T-helper 2 cell treated with Interferon-gamma antibody and Interleukin-4, amounts not matched to agents 5 μg/mL and 100 μg/mL, for 36 hours (primary cell): Measurements from ENCODE around the gene TFR2.
A peak's percentile ranks its signal among the peaks of the same experiment; 100 is the strongest.

Experiments used
- DNase-seq: peaks from one replicate; pipeline ENCODE4 v3.0.0; 2021; ENCODE audit warnings: low spot score
- H3K27ac Mint-ChIP-seq: one replicate; pipeline ENCODE4 v1.8.0; 2021; ENCODE audit warnings: mild to moderate bottlenecking, mixed read lengths
- H3K27me3 Mint-ChIP-seq: one replicate; pipeline ENCODE4 v1.8.0; 2021; ENCODE audit warnings: low read depth, mixed read lengths
- H3K36me3 Mint-ChIP-seq: one replicate; pipeline ENCODE4 v1.8.0; 2021; ENCODE audit warnings: low read depth, mixed read lengths
- H3K4me1 Mint-ChIP-seq: one replicate; pipeline ENCODE4 v1.8.0; 2021; ENCODE audit warnings: low read depth, mixed read lengths
- H3K4me3 Mint-ChIP-seq: one replicate; pipeline ENCODE4 v1.8.0; 2022; ENCODE audit warnings: mild to moderate bottlenecking, moderate library complexity, mixed read lengths
- H3K9me3 Mint-ChIP-seq: one replicate; pipeline ENCODE4 v1.8.0; 2021; ENCODE audit warnings: mixed read lengths

TFR2 gene

DNA sequence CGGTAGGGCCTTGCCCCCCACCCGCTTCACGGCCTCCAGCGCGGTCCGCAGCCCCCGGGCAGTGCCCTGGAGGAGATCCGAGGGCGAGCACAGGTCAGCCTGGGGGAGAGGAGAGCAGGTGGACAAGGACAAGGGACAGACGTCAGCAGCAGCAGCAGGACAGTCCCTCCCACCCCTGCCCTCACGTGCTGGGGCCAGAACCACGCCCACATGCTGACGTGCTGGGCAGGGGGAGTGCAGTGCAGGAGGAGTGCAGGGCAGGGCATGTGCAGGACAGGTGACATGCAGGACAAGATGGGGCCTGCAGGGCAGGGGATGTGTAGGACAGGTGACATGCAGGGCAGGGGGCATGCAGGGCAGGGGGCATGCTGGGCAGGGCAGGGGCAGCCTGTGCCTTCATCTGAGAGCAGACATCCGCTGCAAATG, 66.1 kb downstream of the TFR2 start:
- no peak overlapping the region for H3K4me3 Mint-ChIP-seq
- DNase-seq = no peak
- no peaks in the 10 kb centered on the region for H3K27me3 Mint-ChIP-seq
- peaks cover 1% of the 10 kb centered on the region for H3K4me1 Mint-ChIP-seq
- H3K27ac Mint-ChIP-seq = no peak overlapping the region
- no peaks in the 10 kb centered on the region for H3K9me3 Mint-ChIP-seq
- peaks cover 37% of the 10 kb centered on the region for H3K36me3 Mint-ChIP-seq

DNA sequence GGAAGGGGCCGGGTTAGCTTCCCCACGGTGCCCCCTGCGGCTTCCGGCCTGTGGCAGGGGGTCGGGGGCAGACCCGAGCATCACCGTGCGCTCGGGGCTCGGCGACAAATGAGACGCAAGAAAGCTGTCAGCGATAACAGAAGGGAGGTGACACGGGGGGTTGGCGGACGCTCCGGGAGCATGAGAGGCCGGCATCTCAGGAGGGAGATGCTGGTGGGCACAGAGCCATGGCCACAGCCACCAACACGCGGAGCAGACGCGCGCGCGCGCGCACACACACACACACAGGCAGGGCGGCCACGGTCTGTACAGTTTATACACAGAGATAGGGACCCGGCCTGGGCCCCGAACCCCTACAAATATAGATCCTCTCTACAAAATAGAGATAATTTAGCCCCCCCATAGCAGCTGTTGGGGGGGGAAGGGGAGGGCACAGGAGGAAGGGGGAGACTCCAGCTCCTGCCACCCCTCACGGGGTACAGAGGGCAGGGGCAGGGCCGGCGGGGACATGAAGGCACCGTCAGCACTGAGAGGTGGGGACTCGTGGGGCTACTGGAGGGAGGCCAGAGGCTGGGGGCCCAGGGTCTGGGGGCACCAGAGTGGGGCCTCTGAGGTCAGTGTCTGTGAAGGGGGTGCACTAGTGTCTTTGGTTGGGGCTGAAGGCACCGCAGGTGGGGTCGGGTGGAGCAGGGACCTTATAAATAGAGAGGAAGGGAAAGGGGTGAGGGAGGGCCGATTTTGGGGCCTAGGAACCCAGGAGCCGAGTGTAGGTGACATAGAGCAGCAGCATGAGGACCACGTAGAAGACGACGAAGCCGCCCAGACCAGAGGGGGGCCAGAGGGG, 66.8 kb downstream of the TFR2 start:
- no peak for DNase-seq
- no peaks in the 10 kb centered on the region for H3K27me3 Mint-ChIP-seq
- peaks cover 1% of the 10 kb centered on the region for H3K4me1 Mint-ChIP-seq
- peaks cover 35% of the 10 kb centered on the region for H3K36me3 Mint-ChIP-seq
- no peaks in the 10 kb centered on the region for H3K9me3 Mint-ChIP-seq
- H3K4me3 Mint-ChIP-seq = no peak overlapping the region
- H3K27ac Mint-ChIP-seq = no peak overlapping the region

DNA sequence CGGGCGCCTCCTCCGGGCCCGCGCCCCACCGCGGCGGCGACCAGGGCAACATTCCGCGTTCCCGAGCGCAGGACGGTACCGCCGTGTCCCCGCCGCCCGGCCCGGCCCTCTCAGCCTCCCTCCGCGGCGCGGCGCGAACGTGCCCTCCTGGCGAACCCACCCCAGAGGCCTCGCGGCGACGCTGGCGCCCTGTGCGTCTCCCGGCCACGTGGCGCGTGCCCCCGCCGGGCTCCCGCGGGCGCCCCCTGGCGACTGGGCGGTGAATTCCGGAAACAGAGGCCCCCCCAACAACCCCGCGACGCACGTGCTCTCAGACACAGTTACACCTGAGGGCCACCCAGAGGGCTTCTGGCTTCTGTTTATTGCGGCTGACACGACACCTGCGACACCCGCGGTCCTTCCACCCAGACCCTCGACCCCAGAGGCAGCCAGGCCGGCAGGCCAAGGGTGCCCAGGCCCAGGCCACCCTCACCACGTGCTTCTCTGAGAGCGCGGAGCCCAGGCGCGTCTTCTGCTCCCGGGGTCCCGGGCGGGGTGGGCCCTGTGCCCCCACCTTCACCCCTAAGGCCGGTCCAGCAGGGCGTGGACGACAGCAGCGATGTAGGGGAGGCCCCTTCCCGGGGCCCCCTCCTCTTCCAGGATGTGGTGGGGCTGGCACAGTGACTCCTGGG, 67.5 kb downstream of the TFR2 start, which contains the start of gene SAP25:
Gene SAP25 (minus strand): TSS at position 210 of the 671 bp plus-strand sequence. CDS start 158 bp downstream, at position 52.
- H3K4me3 Mint-ChIP-seq = no peak within 1 kb of the TSS

DNA sequence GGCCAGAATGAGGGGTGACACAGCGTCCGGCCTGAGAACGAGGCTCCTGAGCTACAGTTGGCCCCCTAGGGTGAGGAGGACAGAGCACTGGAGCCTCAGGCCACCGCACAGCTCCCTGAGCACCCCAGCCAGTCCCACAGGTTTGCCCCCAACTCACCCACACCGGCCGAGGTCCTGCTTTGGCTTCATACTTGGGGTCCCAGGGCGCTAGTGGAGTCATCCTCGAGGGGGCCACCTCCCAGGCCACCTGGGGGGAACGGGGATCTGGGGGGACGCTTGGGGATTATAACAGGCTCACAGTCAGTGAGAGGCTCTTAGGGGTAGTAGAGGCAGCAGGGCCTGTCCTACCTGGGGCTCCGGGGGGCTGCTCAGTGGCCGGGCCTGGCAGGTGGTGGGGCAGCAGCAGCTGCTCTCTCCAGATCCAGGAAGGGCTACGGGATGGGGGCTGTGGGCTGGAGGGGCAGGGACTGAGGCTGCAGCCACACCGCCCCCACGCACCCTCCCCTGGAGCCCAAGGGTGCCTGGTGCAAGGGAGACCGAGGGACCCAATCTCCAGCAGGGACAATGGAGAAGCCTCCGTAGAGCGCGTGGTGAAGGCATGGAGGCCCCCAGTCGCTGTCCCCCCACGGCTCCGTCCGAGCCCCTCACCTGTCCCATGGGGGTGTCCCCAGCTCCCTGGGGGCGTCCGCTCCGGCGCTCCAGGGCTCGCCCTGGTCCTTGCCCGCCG, 68.2 kb downstream of the TFR2 start:
- peaks cover 27% of the 10 kb centered on the region for H3K36me3 Mint-ChIP-seq
- H3K27me3 Mint-ChIP-seq = peaks cover 4% of the 10 kb centered on the region
- no peak overlapping the region for H3K4me3 Mint-ChIP-seq

More for the DNA sequence above, 67.5 kb downstream of the TFR2 start, which contains the start of gene SAP25:
- Mint-ChIP-seq H3K9me3 (no peaks in the 10 kb centered on the region), H3K36me3 (peaks cover 33% of the 10 kb centered on the region), H3K27ac (no peak within 1 kb of the TSS), H3K4me1 (peaks cover 8% of the 10 kb centered on the region), H3K27me3 (peaks cover 4% of the 10 kb centered on the region)
- DNase-seq = no peak

DNA sequence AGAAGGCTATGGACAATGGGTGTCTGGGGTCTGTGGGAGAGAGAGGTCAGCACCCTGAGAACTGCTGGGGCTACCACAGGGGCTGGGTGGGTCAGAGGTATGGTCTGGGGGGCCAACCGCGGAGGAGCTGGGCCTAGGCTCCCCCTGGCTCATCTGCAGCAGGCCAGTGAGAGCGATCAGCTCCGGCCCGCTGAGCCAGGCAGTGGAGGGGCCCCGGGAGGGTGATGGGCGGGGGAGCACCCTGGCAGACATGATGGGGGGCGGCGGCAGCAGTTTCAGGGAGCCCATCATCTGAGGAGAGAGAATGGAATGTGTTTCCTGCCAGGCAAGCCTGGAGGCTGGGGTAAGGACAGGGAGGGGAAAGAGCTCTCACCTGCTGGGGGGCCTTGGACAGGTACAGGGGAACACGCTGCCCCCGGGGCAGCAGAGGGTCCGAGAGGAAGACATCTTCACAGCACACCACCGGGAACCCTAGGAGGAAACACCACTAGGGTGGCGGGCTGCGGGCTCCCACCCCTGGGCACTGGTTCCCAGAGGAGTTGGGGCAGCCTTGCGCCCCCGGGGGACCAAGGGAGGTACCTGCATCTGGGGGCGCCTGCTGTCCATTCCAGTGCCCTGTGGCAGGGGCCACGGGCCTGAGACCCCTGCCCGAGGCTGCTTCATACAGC, 68.9 kb downstream of the TFR2 start:
- H3K36me3 Mint-ChIP-seq = peaks cover 21% of the 10 kb centered on the region
- no peaks in the 10 kb centered on the region for H3K9me3 Mint-ChIP-seq
- H3K4me3 Mint-ChIP-seq = no peak overlapping the region
- H3K4me1 Mint-ChIP-seq = peaks cover 10% of the 10 kb centered on the region
- H3K27ac Mint-ChIP-seq = no peak overlapping the region
- peaks cover 4% of the 10 kb centered on the region for H3K27me3 Mint-ChIP-seq
- no peak for DNase-seq

More for the DNA sequence above, 68.2 kb downstream of the TFR2 start:
- Mint-ChIP-seq H3K4me1 (peaks cover 10% of the 10 kb centered on the region), H3K9me3 (no peaks in the 10 kb centered on the region), H3K27ac (no peak overlapping the region)
- no peak for DNase-seq

DNA sequence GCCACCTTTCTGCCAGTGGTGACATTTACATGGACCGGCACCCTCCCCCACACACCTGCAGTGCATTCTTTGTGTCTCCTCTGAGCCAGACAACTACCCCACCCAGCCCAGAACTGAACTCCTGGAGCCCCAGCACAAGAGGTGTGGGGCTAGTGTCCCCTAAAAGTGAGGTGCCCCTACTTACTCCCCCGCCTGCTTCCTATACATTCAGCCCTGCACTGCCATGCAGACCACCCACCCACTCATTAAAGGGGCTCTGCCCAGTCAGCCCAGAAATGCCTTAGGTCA, 69.6 kb downstream of the TFR2 start:
- DNase-seq = no peak
- H3K36me3 Mint-ChIP-seq = peaks cover 20% of the 10 kb centered on the region
- H3K9me3 Mint-ChIP-seq = no peaks in the 10 kb centered on the region
- H3K4me3 Mint-ChIP-seq = no peak overlapping the region
- H3K27me3 Mint-ChIP-seq = peaks cover 4% of the 10 kb centered on the region
- no peak overlapping the region for H3K27ac Mint-ChIP-seq
- peaks cover 10% of the 10 kb centered on the region for H3K4me1 Mint-ChIP-seq

DNA sequence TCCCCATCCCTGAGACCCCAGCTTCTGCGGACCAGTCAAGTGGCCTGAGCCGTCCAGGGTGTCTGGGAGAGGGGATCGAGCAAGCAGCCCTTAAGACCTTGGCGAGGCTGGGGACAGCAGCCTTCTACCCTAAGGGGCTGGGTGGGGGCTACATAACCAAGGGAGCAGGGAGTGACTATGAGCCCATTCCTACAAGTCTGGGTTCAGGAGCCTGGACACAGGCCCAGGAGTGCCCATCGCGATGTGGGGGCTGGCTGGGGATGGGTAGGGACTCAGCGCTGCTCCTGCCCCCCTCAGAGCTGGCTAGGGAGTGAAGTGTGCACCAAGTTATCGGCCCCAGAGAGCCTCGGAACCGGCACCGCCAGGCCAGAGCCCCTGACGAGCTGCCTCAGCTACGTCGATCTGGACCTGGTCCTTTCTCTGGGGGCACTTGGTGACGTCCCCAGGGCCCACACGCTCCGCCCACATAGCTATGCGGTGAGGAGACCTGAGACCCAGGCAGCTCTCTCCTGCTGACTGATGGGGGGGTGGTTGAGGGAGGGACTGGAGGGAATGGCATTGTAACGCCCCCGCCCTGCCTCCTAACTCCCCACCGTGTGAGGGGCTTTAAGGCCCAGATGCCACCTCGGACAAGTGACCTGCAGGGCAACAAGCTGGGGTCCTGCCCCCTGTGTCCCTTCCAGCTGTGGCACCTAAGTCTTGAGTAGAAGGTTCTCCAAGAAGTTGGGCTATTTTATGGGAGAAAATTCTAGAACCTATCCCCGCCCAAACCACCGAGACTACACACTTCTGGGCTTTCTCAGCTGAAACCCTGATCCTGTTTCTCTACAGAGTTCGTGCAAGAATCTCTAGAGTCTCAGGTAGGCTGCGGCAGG, 70.2 kb downstream of the TFR2 start:
- H3K27ac Mint-ChIP-seq = no peak overlapping the region
- H3K27me3 Mint-ChIP-seq = peaks cover 4% of the 10 kb centered on the region
- H3K9me3 Mint-ChIP-seq = no peaks in the 10 kb centered on the region
- peaks cover 16% of the 10 kb centered on the region for H3K36me3 Mint-ChIP-seq
- peak overlapping the region; percentile 24 for H3K4me3 Mint-ChIP-seq
- DNase-seq = no peak
- peaks cover 13% of the 10 kb centered on the region for H3K4me1 Mint-ChIP-seq
